HEK293 (cell line): ENCODE measurements around the gene EVC2.

ENCODE experiments used
- CTCF ChIA-PET: fragments of 350-600 bp; formaldehyde crosslinking; extraction: SDS; loops from one replicate; lab custom pipeline; 2021; ENCODE audit warnings: antibody characterized with exemption; lab: Yijun Ruan, JAX
- POLR2A ChIA-PET: fragments of 300-600 bp; formaldehyde crosslinking; extraction: SDS; loops from one replicate; lab custom pipeline; 2020; ENCODE audit warnings: antibody characterized with exemption, inconsistent platforms; lab: Yijun Ruan, JAX
- H3K27ac ChIP-seq: fragments of 200-500 bp; sonication (Bioruptor generic); 2 replicates; pipeline ENCODE4 v1.5.1; 2014; ENCODE audit warnings: low read depth, low read length, control low read depth, inconsistent platforms; ENCODE audit errors: extremely low read depth
- H3K36me3 ChIP-seq, 2 experiments: fragments of 200-500 bp in 1 of 2; sonication (Bioruptor generic) in 1 of 2; 1 replicate in 1 of 2; 2 replicates in 1 of 2; pipeline ENCODE4 v1.5.1; 2014 to 2017; ENCODE audit warnings: inconsistent platforms in 2 of 2, low read length in 2 of 2; ENCODE audit not compliant: control insufficient read depth in 2 of 2, insufficient read depth in 1 of 2
- H3K4me1 ChIP-seq: fragments of 200-500 bp; sonication (Bioruptor generic); 2 replicates; pipeline ENCODE4 v1.5.1; 2014; ENCODE audit warnings: mild to moderate bottlenecking, low read length, inconsistent platforms; ENCODE audit not compliant: control insufficient read depth, insufficient read depth
- H3K4me3 ChIP-seq: 2 replicates; pipeline ENCODE4 v1.5.1; 2011; ENCODE audit warnings: low read depth, mild to moderate bottlenecking, control low read depth, low read length, moderate library complexity
- H3K9me3 ChIP-seq: fragments of 200-500 bp; sonication (Bioruptor generic); 2 replicates; pipeline ENCODE4 v1.5.1; 2014; ENCODE audit warnings: low read depth, low read length, inconsistent platforms; ENCODE audit not compliant: control insufficient read depth, insufficient read depth
- GLIS2 ChIP-seq: fragments of 450-650 bp; formaldehyde crosslinking; IDR thresholded peaks from 2 replicates; pipeline ENCODE4 v1.5.1; 2016; ENCODE audit warnings: missing biosample characterization, missing genetic modification characterization
- HOXA7 ChIP-seq: sonication (generic); formaldehyde crosslinking; IDR thresholded peaks from 2 replicates; pipeline ENCODE4 v1.8.1; 2022; ENCODE audit warnings: missing genetic modification reagents, borderline replicate concordance
- OVOL3 ChIP-seq: fragments of 450-650 bp; formaldehyde crosslinking; IDR thresholded peaks from 2 replicates; pipeline ENCODE4 v1.5.1; 2016; ENCODE audit warnings: missing biosample characterization, missing genetic modification characterization
- ZBTB20 ChIP-seq: fragments of 450-650 bp; formaldehyde crosslinking; IDR thresholded peaks from 2 replicates; pipeline ENCODE4 v1.5.1; 2016; ENCODE audit warnings: missing biosample characterization, missing genetic modification characterization
- ZBTB21 ChIP-seq: fragments of 450-650 bp; formaldehyde crosslinking; IDR thresholded peaks from 2 replicates; pipeline ENCODE4 v1.5.1; 2017; ENCODE audit warnings: missing biosample characterization, missing genetic modification characterization
- ZBTB6 ChIP-seq: fragments of 450-650 bp; formaldehyde crosslinking; IDR thresholded peaks from 2 replicates; pipeline ENCODE4 v1.5.1; 2017; ENCODE audit warnings: missing biosample characterization, missing genetic modification characterization
- ZFP3 ChIP-seq: fragments of 450-650 bp; formaldehyde crosslinking; IDR thresholded peaks from 2 replicates; pipeline ENCODE4 v1.5.1; 2016; ENCODE audit warnings: low read depth, missing biosample characterization, missing genetic modification characterization
- ZFP41 ChIP-seq: fragments of 450-650 bp; formaldehyde crosslinking; IDR thresholded peaks from 2 replicates; pipeline ENCODE4 v1.5.1; 2016; ENCODE audit warnings: missing biosample characterization, missing genetic modification characterization, borderline replicate concordance
- ZNF121 ChIP-seq: fragments of 450-650 bp; formaldehyde crosslinking; IDR thresholded peaks from 2 replicates; pipeline ENCODE4 v1.5.1; 2016; ENCODE audit warnings: missing biosample characterization, missing genetic modification characterization
- ZNF140 ChIP-seq: fragments of 450-650 bp; formaldehyde crosslinking; IDR thresholded peaks from 2 replicates; pipeline ENCODE4 v1.5.1; 2016; ENCODE audit warnings: missing biosample characterization, missing genetic modification characterization
- ZNF148 ChIP-seq: fragments of 450-650 bp; formaldehyde crosslinking; IDR thresholded peaks from 2 replicates; pipeline ENCODE4 v1.5.0; 2017; ENCODE audit warnings: missing biosample characterization, missing genetic modification characterization, borderline replicate concordance
- ZNF18 ChIP-seq: fragments of 450-650 bp; formaldehyde crosslinking; IDR thresholded peaks from 2 replicates; pipeline ENCODE4 v1.5.1; 2016; ENCODE audit warnings: missing biosample characterization, missing genetic modification characterization
- ZNF202 ChIP-seq: fragments of 450-650 bp; formaldehyde crosslinking; IDR thresholded peaks from 2 replicates; pipeline ENCODE4 v1.5.1; 2016; ENCODE audit warnings: missing biosample characterization, missing genetic modification characterization, borderline replicate concordance
- ZNF214 ChIP-seq: fragments of 450-650 bp; formaldehyde crosslinking; IDR thresholded peaks from 2 replicates; pipeline ENCODE4 v1.5.1; 2017; ENCODE audit warnings: missing biosample characterization, mild to moderate bottlenecking, missing genetic modification characterization, borderline replicate concordance
- ZNF248 ChIP-seq: fragments of 450-650 bp; formaldehyde crosslinking; IDR thresholded peaks from 2 replicates; pipeline ENCODE4 v1.5.1; 2017; ENCODE audit warnings: missing biosample characterization, missing genetic modification characterization
- ZNF280C ChIP-seq: fragments of 450-650 bp; formaldehyde crosslinking; IDR thresholded peaks from 2 replicates; pipeline ENCODE4 v1.5.1; 2016; ENCODE audit warnings: missing biosample characterization, missing genetic modification characterization
- ZNF341 ChIP-seq: fragments of 450-650 bp; formaldehyde crosslinking; IDR thresholded peaks from 2 replicates; pipeline ENCODE4; 2016; ENCODE audit warnings: low read depth, missing biosample characterization, missing genetic modification characterization
- ZNF473 ChIP-seq: fragments of 450-650 bp; formaldehyde crosslinking; IDR thresholded peaks from 2 replicates; pipeline ENCODE4 v1.5.1; 2017; ENCODE audit warnings: missing biosample characterization, missing genetic modification characterization
- ZNF514 ChIP-seq: fragments of 450-650 bp; formaldehyde crosslinking; IDR thresholded peaks from 2 replicates; pipeline ENCODE4 v1.5.1; 2016; ENCODE audit warnings: missing biosample characterization, missing genetic modification characterization
- ZNF518A ChIP-seq: fragments of 450-650 bp; formaldehyde crosslinking; conservative IDR thresholded peaks from 2 replicates; pipeline ENCODE4 v1.5.1; 2016; ENCODE audit warnings: low read depth, missing biosample characterization, missing genetic modification characterization
- ZNF530 ChIP-seq: fragments of 450-650 bp; formaldehyde crosslinking; IDR thresholded peaks from 2 replicates; pipeline ENCODE4 v1.5.1; 2016; ENCODE audit warnings: low read depth, missing biosample characterization, missing genetic modification characterization
- ZNF549 ChIP-seq: fragments of 450-650 bp; IDR thresholded peaks from 2 replicates; pipeline ENCODE4 v1.5.1; 2018; ENCODE audit warnings: missing biosample characterization, missing genetic modification characterization, mild to moderate bottlenecking, inconsistent platforms, moderate library complexity
- ZNF747 ChIP-seq: fragments of 450-650 bp; formaldehyde crosslinking; IDR thresholded peaks from 2 replicates; pipeline ENCODE4 v1.5.1; 2016; ENCODE audit warnings: missing biosample characterization, missing genetic modification characterization
- ZNF76 ChIP-seq: fragments of 450-650 bp; formaldehyde crosslinking; IDR thresholded peaks from 2 replicates; pipeline ENCODE4; 2016; ENCODE audit warnings: low read depth, missing biosample characterization, missing genetic modification characterization, borderline replicate concordance
- ZNF791 ChIP-seq: fragments of 450-650 bp; formaldehyde crosslinking; IDR thresholded peaks from 2 replicates; pipeline ENCODE4 v1.5.1; 2016; ENCODE audit warnings: missing biosample characterization, missing genetic modification characterization

Gene EVC2

GRCh38 chr4:5710065-5710960 lies 2.0 kb upstream of the EVC2 start:
- Histone ChIP-seq H3K27ac (no peak overlapping the region; the same call in 1 of the 2 replicates), H3K4me3 (peak overlapping the region; percentile 42), H3K4me1 (no peaks in the 10 kb centered on the region), H3K9me3 (no peaks in the 10 kb centered on the region), H3K36me3 (peaks cover 0 to 2% of the 10 kb centered on the region in 2 experiments; a peak in 1 of 3 replicates)
- POLR2A ChIA-PET: no interaction called here
- CTCF ChIA-PET: interaction anchor here (0.5 to 0.9 kb wide), 3 partner anchors 27 to 949 kb away, joined by 3 to 4 read pairs (median 4); no protein-coding TSS in a partner anchor
- TF ChIP-seq ZNF76 (tag by site-specific recombination) (0 out of 2 replicates have a peak, but pooled peaks have one; percentile 22), ZNF530 (no peak), ZNF514 (tag by site-specific recombination) (no peak), ZNF791 (tag by site-specific recombination) (no peak), ZNF140 (tag by site-specific recombination) (peak; percentile 85), OVOL3 (no peak), ZBTB6 (tag by site-specific recombination) (no peak), ZBTB20 (tag by site-specific recombination) (peak; percentile 32; the same call in 1 of the 2 replicates), ZNF18 (tag by site-specific recombination) (no peak), ZNF202 (tag by site-specific recombination) (no peak), ZNF248 (tag by site-specific recombination) (no peak), ZFP3 (tag by site-specific recombination) (no peak), ZBTB21 (tag by site-specific recombination) (no peak), ZNF148 (tag by site-specific recombination) (no peak), GLIS2 (tag by site-specific recombination) (peak; percentile 53), ZNF549 (no peak), ZNF121 (tag by site-specific recombination) (no peak), HOXA7 (CRISPR knock-in tag) (no peak), ZNF214 (no peak), ZNF473 (no peak), ZNF518A (tag by site-specific recombination) (no peak), ZFP41 (tag by site-specific recombination) (no peak), ZNF747 (tag by site-specific recombination) (no peak), ZNF280C (tag by site-specific recombination) (no peak), ZNF341 (tag by site-specific recombination) (no peak)
